Esophagus muscularis mucosa (tissue), 4 donors: ENCODE measurements around the gene UTP11. TPM values are rescaled to one million over a fixed set of nuclear protein-coding genes. Genes with fewer than 3 reads are reported as not detected.

Experiments
- DNase-seq: peaks from one replicate; pipeline ENCODE4 v3.0.0-alpha.2; 2017; ENCODE audit errors: extremely low spot score
- H3K27ac ChIP-seq, 4 donors: fragments of 200-600 bp; sonication (generic); replicated peaks in 1 of 4; 1 replicate in 3 of 4; 2 replicates in 1 of 4; pipeline ENCODE4 v1.5.1; 2016 to 2019; ENCODE audit warnings: mild to moderate bottlenecking in 1 of 4
- H3K27me3 ChIP-seq, 4 donors: fragments of 200-600 bp; sonication (generic); one replicate each; pipeline versions ENCODE4 v1.5.1 to v1.6.0; 2016 to 2019
- H3K36me3 ChIP-seq, 4 donors: fragments of 200-600 bp; sonication (generic); one replicate each; pipeline ENCODE4 v1.5.1; 2016 to 2019
- H3K4me1 ChIP-seq, 4 donors: fragments of 200-600 bp; sonication (generic); one replicate each; pipeline ENCODE4 v1.5.1; 2016 to 2019
- H3K4me3 ChIP-seq, 4 donors: fragments of 200-600 bp; sonication (generic); 1 replicate in 2 of 4; 2 replicates in 2 of 4; pipeline ENCODE4 v1.5.1; 2016 to 2019; ENCODE audit warnings: mild to moderate bottlenecking in 4 of 4, moderate library complexity in 1 of 4
- H3K9me3 ChIP-seq, 4 donors: fragments of 200-600 bp; sonication (generic); 1 replicate in 3 of 4; 2 replicates in 1 of 4; pipeline ENCODE4 v1.5.1; 2016 to 2019
- CTCF ChIP-seq, 3 experiments: fragments of 200-600 bp in 2 of 3; fragments of 450-650 bp in 1 of 3; sonication (generic) in 2 of 3; IDR thresholded peaks; one replicate each; pipeline ENCODE4 v1.5.1; 2017 to 2019; ENCODE audit warnings: antibody characterized with exemption in 3 of 3, mild to moderate bottlenecking in 2 of 3, moderate library complexity in 1 of 3
- EP300 ChIP-seq: sonication (generic); formaldehyde crosslinking; IDR thresholded peaks from one replicate; pipeline ENCODE4 v1.6.1; 2017; ENCODE audit warnings: antibody characterized with exemption
- POLR2A ChIP-seq: fragments of 450-650 bp; IDR thresholded peaks from one replicate; pipeline ENCODE4 v1.6.1; 2017; ENCODE audit warnings: antibody characterized with exemption, moderate library complexity, mild to moderate bottlenecking, low read depth
- POLR2AphosphoS5 ChIP-seq, 2 donors: sonication (generic); formaldehyde crosslinking; IDR thresholded peaks; one replicate each; pipeline ENCODE4 v1.6.1; 2017; ENCODE audit warnings: antibody characterized with exemption in 2 of 2
- WGBS: methylation state at CpG from one replicate; pipeline ENCODE4 v1.1.5; 2018; 5-methylcytosine and 5-hydroxymethylcytosine counted together
- intact Hi-C: fragments of 100-400 bp; cut with DNase I; formaldehyde crosslinking; loops from one replicate; pipeline ENCODE4 v1.15.1; 2023
- total RNA-seq, 4 donors: library from RNA; depleted of rRNA; stranded (reverse); fragments of >200 nt; gene quantifications; one replicate each; pipeline versions ENCODE4 v1.1.0 to v1.2.1, GENCODE V29; 2016

Gene UTP11
- total RNA-seq, 4 donors from 2014 or later, result 39.7 to 55.8 (median 42.4) TPM

DNA sequence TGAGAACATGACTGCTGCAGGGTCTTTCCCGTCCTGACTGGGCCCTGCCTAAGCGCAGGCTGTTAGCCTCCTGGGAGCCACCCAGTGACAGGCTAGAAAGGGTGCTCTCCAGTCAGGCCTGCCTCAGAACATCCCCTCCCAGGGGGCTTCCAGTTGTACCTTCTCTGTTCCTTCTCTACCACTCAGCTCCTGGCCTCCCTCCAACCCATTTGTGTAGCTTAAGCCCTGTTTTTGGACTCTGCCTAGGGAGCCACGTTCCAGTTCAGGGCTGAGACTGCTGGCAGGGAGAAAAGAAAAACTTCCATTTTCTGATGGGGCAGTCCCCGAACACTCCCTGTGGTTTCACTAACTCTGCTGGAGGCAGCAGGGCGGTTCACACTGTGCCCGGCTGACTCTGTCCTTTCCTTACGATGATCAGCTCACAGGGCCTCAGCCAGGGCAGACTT is 49.4 kb downstream of the UTP11 start:
- Histone ChIP-seq H3K4me1 (no peaks in the 10 kb centered on the region), H3K4me3 (no peak overlapping the region), H3K27me3 (peaks cover 0 to 12% (median 0%) of the 10 kb centered on the region in 4 donors), H3K9me3 (no peaks in the 10 kb centered on the region), H3K27ac (no peak overlapping the region), H3K36me3 (no peaks in the 10 kb centered on the region)
- WGBS, result 80% methylated on average over 7 of the region's 7 CpGs
- no peak for DNase-seq
- no peak for TF ChIP-seq CTCF (IDR thresholded peaks at IDR 0.05)
- no peak for TF ChIP-seq POLR2A
- TF ChIP-seq EP300, result no peak
- no peak for TF ChIP-seq POLR2AphosphoS5 (IDR thresholded peaks at IDR 0.05)
- intact Hi-C loops, result no loop called here

DNA sequence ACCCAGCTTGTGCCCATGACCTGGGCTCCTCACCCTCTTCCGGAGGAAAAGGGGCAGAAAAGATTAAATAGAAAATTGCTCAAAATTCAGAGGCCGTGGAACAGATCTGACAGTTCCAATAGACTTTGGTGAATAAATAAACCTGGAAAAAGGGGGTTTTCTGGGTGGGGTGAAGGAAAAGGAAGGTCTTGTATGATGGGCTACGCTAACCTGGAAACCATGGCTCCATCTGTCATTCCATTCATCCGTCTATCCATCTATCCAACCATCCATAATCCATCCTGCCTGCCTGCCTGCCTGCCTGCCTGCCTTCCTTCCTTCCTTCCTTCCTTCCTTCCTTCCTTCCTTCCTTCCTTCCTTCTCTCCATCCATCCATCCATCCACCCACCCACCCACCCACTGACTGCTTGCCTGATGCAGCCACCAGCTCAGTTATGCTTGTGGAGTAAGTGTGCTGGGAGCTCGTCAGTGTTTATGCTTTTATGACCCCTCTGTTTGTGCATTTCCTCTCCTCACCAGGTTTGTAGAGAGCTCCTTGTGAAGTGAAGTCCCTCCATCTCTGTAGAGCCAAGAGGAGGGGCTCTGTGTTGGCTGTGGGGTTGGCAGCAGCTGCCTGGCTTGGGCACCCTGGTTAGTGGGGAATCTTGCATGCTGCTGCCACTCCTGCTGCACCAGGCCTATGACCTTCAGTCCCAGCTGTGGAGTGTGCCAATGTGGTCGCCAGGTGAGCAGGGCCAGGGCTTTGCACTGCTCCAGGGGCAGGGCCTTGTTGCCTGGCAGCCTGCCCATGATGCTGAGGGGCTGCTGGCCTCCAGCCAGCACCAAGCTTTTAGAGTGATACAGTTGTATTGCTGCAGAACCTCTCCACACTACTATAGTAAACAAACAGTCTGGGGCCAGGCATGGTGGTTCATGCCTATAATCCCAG is 50.1 kb downstream of the UTP11 start:
- Histone ChIP-seq H3K9me3 (no peaks in the 10 kb centered on the region), H3K36me3 (no peaks in the 10 kb centered on the region), H3K4me1 (no peaks in the 10 kb centered on the region), H3K27ac (no peak overlapping the region), H3K27me3 (peaks cover 0 to 12% (median 0%) of the 10 kb centered on the region in 4 donors), H3K4me3 (no peak overlapping the region)
- DNase-seq, result no peak
- intact Hi-C loops, result no loop called here
- WGBS, result 88% methylated on average over 5 of the region's 6 CpGs
- no peak for TF ChIP-seq POLR2AphosphoS5 (IDR thresholded peaks at IDR 0.05)
- no peak for TF ChIP-seq CTCF (IDR thresholded peaks at IDR 0.05)
- no peak for TF ChIP-seq POLR2A
- no peak for TF ChIP-seq EP300

DNA sequence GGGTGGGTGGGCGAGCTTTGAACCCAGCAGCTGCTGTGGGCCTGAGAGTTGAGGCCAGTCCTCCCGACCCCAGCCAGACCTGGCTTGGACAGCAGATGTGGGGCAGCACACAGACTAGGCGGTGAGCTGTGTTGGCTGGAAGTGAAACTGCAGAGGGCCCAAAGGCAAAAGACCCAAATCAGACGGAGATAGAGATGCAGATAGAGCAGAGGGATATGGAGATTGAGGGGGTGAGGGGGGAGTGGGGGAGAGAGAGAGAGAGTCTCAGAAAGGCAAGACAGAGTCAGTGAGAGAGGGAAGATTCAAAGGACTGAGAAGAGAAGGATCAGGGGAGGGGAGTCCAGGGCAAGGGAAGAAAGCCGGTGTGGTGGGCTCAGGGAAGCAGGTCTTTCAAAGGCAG is 51.1 kb downstream of the UTP11 start:
- WGBS, result 85% methylated on average over 5 of the region's 5 CpGs
- no peak overlapping the region for H3K27ac ChIP-seq

DNA sequence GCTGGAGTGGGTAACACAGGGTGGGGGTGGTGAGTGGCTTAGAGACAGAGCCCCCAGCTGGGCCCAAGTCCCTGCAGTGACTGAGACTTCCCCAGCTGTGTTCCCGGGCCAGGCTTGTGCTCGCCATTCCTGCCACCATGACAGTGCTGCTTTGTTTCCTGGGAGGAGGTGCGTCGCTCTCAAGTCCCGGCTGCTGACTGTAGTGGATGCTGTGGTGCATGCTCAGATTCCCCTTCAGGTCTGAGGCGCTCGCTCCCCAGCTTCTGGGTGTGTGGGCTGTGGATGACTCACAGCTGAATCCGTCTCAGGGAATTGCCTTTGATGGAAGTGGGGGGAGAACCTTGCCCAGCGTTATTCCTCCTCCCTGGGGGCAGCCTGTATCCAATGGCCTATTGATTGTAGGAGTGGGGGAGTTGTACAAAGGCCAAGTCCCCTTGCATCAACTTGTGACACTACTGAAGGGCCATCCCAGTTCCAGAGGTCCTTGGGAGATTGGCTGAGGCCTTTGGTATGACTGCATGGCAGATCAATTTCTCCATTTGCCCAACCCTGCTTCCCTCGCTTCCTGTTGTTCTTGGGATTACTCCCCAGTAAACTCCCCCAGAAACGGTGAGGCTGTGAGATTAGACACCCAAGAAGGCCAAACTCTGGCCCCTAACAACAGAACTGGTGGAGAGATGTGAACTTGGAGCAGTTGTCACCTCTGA is 51.8 kb downstream of the UTP11 start:
- Histone ChIP-seq H3K9me3 (no peaks in the 10 kb centered on the region), H3K27ac (no peak overlapping the region), H3K4me1 (no peaks in the 10 kb centered on the region), H3K4me3 (no peak overlapping the region), H3K36me3 (no peaks in the 10 kb centered on the region), H3K27me3 (peaks cover 0 to 28% (median 0%) of the 10 kb centered on the region in 4 donors)
- whole genome bisulfite sequencing, result 59% methylated on average over 7 of the region's 11 CpGs
- TF ChIP-seq POLR2AphosphoS5 (IDR thresholded peaks at IDR 0.05) (no peak), EP300 (no peak), POLR2A (no peak)
- intact Hi-C loops, result no loop called here
- no peak for DNase-seq

More for the DNA sequence above, 51.1 kb downstream of the UTP11 start:
- TF ChIP-seq EP300 (no peak), POLR2A (no peak), POLR2AphosphoS5 (IDR thresholded peaks at IDR 0.05) (no peak), CTCF (IDR thresholded peaks at IDR 0.05) (no peak)
- peaks cover 0 to 21% (median 0%) of the 10 kb centered on the region in 4 donors for H3K27me3 ChIP-seq
- intact Hi-C loops, result no loop called here
- H3K9me3 ChIP-seq, result no peaks in the 10 kb centered on the region
- H3K4me3 ChIP-seq, result no peak overlapping the region
- no peak for DNase-seq
- H3K4me1 ChIP-seq, result no peaks in the 10 kb centered on the region
- H3K36me3 ChIP-seq, result no peaks in the 10 kb centered on the region
